ENCODE data around the gene HPCAL1.
"Not testable (repeated sequence)": the region's sequence is repeated elsewhere in the genome, so short reads cannot be mapped to it uniquely, and the experiment has no call there.

Gene HPCAL1

GRCh38 chr2:10285191-10285555 lies 17.5 kb upstream of the HPCAL1 start:
- DNase-seq: no peak

GRCh38 chr2:10285556-10286198 lies 17.0 kb upstream of the HPCAL1 start:
- DNase-seq: no peak

- no peak for DNase-seq
These were observed 16.3 kb upstream of the HPCAL1 start for GRCh38 chr2:10286216-10287037.

- DNase-seq: no peak
These were observed 14.9 kb upstream of the HPCAL1 start for GRCh38 chr2:10287761-10288160.

GRCh38 chr2:10288606-10289005 lies 14.1 kb upstream of the HPCAL1 start:
- no peak for DNase-seq

- DNase-seq: no peak
These were observed 13.4 kb upstream of the HPCAL1 start for GRCh38 chr2:10289352-10289751.

GRCh38 chr2:10289891-10290290 lies 12.8 kb upstream of the HPCAL1 start:
- DNase-seq: no peak

- not testable (repeated sequence) for DNase-seq
These were observed 11.3 kb upstream of the HPCAL1 start for GRCh38 chr2:10291376-10291775.

- no peak for DNase-seq
These were observed 10.7 kb upstream of the HPCAL1 start for GRCh38 chr2:10292033-10292432.

GRCh38 chr2:10293603-10294002 lies 9.1 kb upstream of the HPCAL1 start:
- no peak for DNase-seq

- DNase-seq: no peak
These were observed 8.6 kb upstream of the HPCAL1 start for GRCh38 chr2:10294077-10294476.

- not testable (repeated sequence) for DNase-seq
These were observed 7.1 kb upstream of the HPCAL1 start for GRCh38 chr2:10295649-10296048.

- DNase-seq: no peak
These were observed 6.6 kb upstream of the HPCAL1 start for GRCh38 chr2:10296142-10296541.

GRCh38 chr2:10297191-10297830 lies 5.4 kb upstream of the HPCAL1 start:
- DNase-seq: no peak

- DNase-seq: peak in 3 of 5 experiments; percentile 35 to 58 (median 35)
These were observed 4.7 kb upstream of the HPCAL1 start for GRCh38 chr2:10297959-10298531.

- DNase-seq: not testable (repeated sequence)
These were observed 3.9 kb upstream of the HPCAL1 start for GRCh38 chr2:10298777-10299176.

- no peak for DNase-seq
These were observed 2.3 kb upstream of the HPCAL1 start for GRCh38 chr2:10300328-10300920.

GRCh38 chr2:10300997-10301940 lies 1.4 kb upstream of the HPCAL1 start:
- DNase-seq: peak in 1 of 5 experiments; percentile 19

GRCh38 chr2:10301941-10302478 lies 694 bp upstream of the HPCAL1 start:
- peak in 1 of 5 experiments; percentile 24 for DNase-seq

GRCh38 chr2:10303181-10303693 lies 533 bp downstream of the HPCAL1 start:
- peak in 1 of 5 experiments; percentile 62 for DNase-seq

Data from T-helper 2 cell (primary cell).